ENCODE results near the gene HGS. TPM values are rescaled to one million over a fixed set of nuclear protein-coding genes. Genes with fewer than 3 reads are reported as not detected.
A peak's percentile ranks its signal among the peaks of the same experiment; 100 is the strongest.

The HGS gene
- total and polyA plus RNA-seq, 2 of the 13 experiments (the other 11 are each of a cell fraction or from before 2014, with no cell fraction given), result 73.3 to 78.1 TPM

DNA sequence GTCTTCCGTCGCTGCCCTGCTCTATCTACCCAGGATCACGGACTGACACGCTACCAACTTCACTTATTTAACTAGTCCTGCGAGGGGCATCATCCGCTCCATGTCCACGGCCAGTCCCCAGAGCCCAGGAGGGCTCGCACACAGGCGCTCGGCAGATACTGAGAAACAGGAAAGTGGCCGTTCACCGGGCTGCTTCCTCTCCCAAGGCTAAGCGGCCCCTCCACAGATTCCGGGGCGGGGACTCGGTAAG is 17.8 kb upstream of the HGS start (continued):
- 0 out of 2 replicates have a peak, but pooled peaks have one; percentile 8 for TF ChIP-seq PRDM10 (CRISPR knock-in tag; IDR thresholded peaks at IDR 0.05; ENCODE audit: low read depth)
- peak; percentile 20; the same call in 1 of the 2 replicates for TF ChIP-seq FOXC1 (CRISPR knock-in tag; IDR thresholded peaks at IDR 0.05; ENCODE audit: borderline replicate concordance)
- TF ChIP-seq AFF4 (CRISPR knock-in tag; IDR thresholded peaks at IDR 0.05), result 0 out of 2 replicates have a peak, but pooled peaks have one; percentile 2
- TF ChIP-seq ZNF788 (CRISPR knock-in tag; IDR thresholded peaks at IDR 0.05; ENCODE audit: borderline replicate concordance), result no peak
- no peak for TF ChIP-seq HNF4A (CRISPR knock-in tag; IDR thresholded peaks at IDR 0.05)
- TF ChIP-seq, protein P1, sequence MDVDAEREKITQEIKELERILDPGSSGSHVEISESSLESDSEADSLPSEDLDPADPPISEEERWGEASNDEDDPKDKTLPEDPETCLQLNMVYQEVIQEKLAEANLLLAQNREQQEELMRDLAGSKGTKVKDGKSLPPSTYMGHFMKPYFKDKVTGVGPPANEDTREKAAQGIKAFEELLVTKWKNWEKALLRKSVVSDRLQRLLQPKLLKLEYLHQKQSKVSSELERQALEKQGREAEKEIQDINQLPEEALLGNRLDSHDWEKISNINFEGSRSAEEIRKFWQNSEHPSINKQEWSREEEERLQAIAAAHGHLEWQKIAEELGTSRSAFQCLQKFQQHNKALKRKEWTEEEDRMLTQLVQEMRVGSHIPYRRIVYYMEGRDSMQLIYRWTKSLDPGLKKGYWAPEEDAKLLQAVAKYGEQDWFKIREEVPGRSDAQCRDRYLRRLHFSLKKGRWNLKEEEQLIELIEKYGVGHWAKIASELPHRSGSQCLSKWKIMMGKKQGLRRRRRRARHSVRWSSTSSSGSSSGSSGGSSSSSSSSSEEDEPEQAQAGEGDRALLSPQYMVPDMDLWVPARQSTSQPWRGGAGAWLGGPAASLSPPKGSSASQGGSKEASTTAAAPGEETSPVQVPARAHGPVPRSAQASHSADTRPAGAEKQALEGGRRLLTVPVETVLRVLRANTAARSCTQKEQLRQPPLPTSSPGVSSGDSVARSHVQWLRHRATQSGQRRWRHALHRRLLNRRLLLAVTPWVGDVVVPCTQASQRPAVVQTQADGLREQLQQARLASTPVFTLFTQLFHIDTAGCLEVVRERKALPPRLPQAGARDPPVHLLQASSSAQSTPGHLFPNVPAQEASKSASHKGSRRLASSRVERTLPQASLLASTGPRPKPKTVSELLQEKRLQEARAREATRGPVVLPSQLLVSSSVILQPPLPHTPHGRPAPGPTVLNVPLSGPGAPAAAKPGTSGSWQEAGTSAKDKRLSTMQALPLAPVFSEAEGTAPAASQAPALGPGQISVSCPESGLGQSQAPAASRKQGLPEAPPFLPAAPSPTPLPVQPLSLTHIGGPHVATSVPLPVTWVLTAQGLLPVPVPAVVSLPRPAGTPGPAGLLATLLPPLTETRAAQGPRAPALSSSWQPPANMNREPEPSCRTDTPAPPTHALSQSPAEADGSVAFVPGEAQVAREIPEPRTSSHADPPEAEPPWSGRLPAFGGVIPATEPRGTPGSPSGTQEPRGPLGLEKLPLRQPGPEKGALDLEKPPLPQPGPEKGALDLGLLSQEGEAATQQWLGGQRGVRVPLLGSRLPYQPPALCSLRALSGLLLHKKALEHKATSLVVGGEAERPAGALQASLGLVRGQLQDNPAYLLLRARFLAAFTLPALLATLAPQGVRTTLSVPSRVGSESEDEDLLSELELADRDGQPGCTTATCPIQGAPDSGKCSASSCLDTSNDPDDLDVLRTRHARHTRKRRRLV (CRISPR knock-in tag; IDR thresholded peaks at IDR 0.05), result no peak
- TF ChIP-seq ZNF230 (CRISPR knock-in tag; IDR thresholded peaks at IDR 0.05), result no peak
- TF ChIP-seq ZNF580 (CRISPR knock-in tag; IDR thresholded peaks at IDR 0.05; ENCODE audit: borderline replicate concordance, low read depth), result peak; percentile 9; the same call in 1 of the 2 replicates
- TF ChIP-seq HMG20A (CRISPR knock-in tag; IDR thresholded peaks at IDR 0.05; ENCODE audit: borderline replicate concordance), result no peak; the same call in 1 of the 2 replicates
- no peak for TF ChIP-seq NCOA1 (CRISPR knock-in tag; IDR thresholded peaks at IDR 0.05)
- TF ChIP-seq BRCA1 (CRISPR knock-in tag; IDR thresholded peaks at IDR 0.05), result no peak
- 0 out of 2 replicates have a peak, but pooled peaks have one; percentile 31 for TF ChIP-seq ZBTB39 (CRISPR knock-in tag; IDR thresholded peaks at IDR 0.05)
- peak; percentile 59; the same call in 1 of the 2 replicates for TF ChIP-seq SSRP1 (CRISPR knock-in tag; IDR thresholded peaks at IDR 0.05)
- no peak for TF ChIP-seq PITX1 (CRISPR knock-in tag; IDR thresholded peaks at IDR 0.05)
- TF ChIP-seq DPF2 (CRISPR knock-in tag; IDR thresholded peaks at IDR 0.05; ENCODE audit: borderline replicate concordance, low read depth), result no peak
